ENCODE results near the gene ERBIN.

- TF ChIP-seq AFF4 (CRISPR knock-in tag; IDR thresholded peaks at IDR 0.05; ENCODE audit: borderline replicate concordance) = no peak
- no peak for TF ChIP-seq CTCF (IDR thresholded peaks at IDR 0.05)
- TF ChIP-seq E2F5 (CRISPR knock-in tag; IDR thresholded peaks at IDR 0.05) = no peak
Measured at GRCh38 chr5:66089384-66089783, 163.0 kb downstream of the ERBIN start.

All from WTC11 (cell line).